HG03025 (cell line): ENCODE measurements around the gene ACSL4.
"Not testable (repeated sequence)": the region's sequence is repeated elsewhere in the genome, so short reads cannot be mapped to it uniquely, and the experiment has no call there.

ENCODE experiments used
- ATAC-seq: cut with Tn5 transposase; IDR thresholded peaks from one replicate; pipeline ENCODE4 v1.9.1; 2021; ENCODE audit warnings: mild to moderate bottlenecking, moderate library complexity; ENCODE audit not compliant: unreplicated experiment, low FRiP score

The ACSL4 gene

GRCh38 chrX:109732807-109733612 is at the start of gene ACSL4:
Gene ACSL4 (minus strand): TSS chrX:109733257. CDS start chrX:109683363, 49,894 bp downstream.
- ATAC-seq = peak; percentile 63

GRCh38 chrX:109777749-109778148 is 44.7 kb upstream of the ACSL4 start:
- ATAC-seq = no peak

GRCh38 chrX:109776986-109777385 is 43.9 kb upstream of the ACSL4 start:
- no peak for ATAC-seq

GRCh38 chrX:109776432-109776831 is 43.4 kb upstream of the ACSL4 start:
- no peak for ATAC-seq

- ATAC-seq = no peak
Observed at GRCh38 chrX:109775386-109775785, 42.3 kb upstream of the ACSL4 start.

- ATAC-seq = peak; percentile 87
Observed at GRCh38 chrX:109774706-109775105, 41.6 kb upstream of the ACSL4 start.

GRCh38 chrX:109774136-109774535 is 41.1 kb upstream of the ACSL4 start:
- ATAC-seq = no peak

- no peak for ATAC-seq
Observed at GRCh38 chrX:109773374-109773773, 40.3 kb upstream of the ACSL4 start.

- ATAC-seq = no peak
Observed at GRCh38 chrX:109770780-109771179, 37.7 kb upstream of the ACSL4 start.

- no peak for ATAC-seq
Observed at GRCh38 chrX:109760922-109761250, 27.8 kb upstream of the ACSL4 start.

- no peak for ATAC-seq
Observed at GRCh38 chrX:109760209-109760921, 27.3 kb upstream of the ACSL4 start.

GRCh38 chrX:109753256-109753655 is 20.2 kb upstream of the ACSL4 start:
- no peak for ATAC-seq

- ATAC-seq = no peak
Observed at GRCh38 chrX:109751698-109752097, 18.6 kb upstream of the ACSL4 start.

- no peak for ATAC-seq
Observed at GRCh38 chrX:109749207-109749606, 16.1 kb upstream of the ACSL4 start.

GRCh38 chrX:109747681-109748080 is 14.6 kb upstream of the ACSL4 start:
- ATAC-seq = no peak

GRCh38 chrX:109742722-109743121 is 9.7 kb upstream of the ACSL4 start:
- ATAC-seq = no peak

- not testable (repeated sequence) for ATAC-seq
Observed at GRCh38 chrX:109740896-109741295, 7.8 kb upstream of the ACSL4 start.

GRCh38 chrX:109740433-109740809 is 7.4 kb upstream of the ACSL4 start:
- ATAC-seq = no peak

GRCh38 chrX:109739625-109740432 is 6.8 kb upstream of the ACSL4 start:
- ATAC-seq = no peak

- ATAC-seq = no peak
Observed at GRCh38 chrX:109735202-109735744, 2.2 kb upstream of the ACSL4 start.

GRCh38 chrX:109733613-109734083 is 591 bp upstream of the ACSL4 start:
- no peak for ATAC-seq
